ENCODE measurements around the gene SORCS2. TPM values are rescaled to one million over a fixed set of nuclear protein-coding genes. Genes with fewer than 3 reads are reported as not detected.

The SORCS2 gene
- total RNA-seq, 1 donor = 0.27 TPM

DNA sequence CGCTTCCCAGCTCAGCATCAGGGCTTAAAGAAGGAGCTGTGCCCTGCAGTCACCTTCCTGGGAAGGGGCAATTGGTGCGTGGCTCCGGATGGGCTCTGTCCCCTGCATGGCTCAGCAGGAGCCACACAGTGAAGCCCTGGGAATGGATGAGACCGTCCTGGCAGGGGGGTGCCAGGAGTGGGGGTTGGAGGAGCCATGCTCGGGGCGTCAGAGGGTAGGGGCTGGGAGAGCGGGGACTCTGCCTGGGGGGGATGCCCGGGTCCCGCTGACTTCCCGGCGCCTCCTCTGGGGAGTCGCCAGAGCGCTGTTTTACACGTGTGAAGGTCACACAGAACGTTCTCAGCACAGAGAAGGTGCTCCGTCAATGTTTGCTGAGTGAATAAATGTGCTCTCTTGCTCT is 563.2 kb downstream of the SORCS2 start:
- DNase-seq (ENCODE audit: low read depth) = no peak
- H3K4me3 ChIP-seq (ENCODE audit: low read depth, low read length) = no peak overlapping the region
- TF ChIP-seq, protein P1, sequence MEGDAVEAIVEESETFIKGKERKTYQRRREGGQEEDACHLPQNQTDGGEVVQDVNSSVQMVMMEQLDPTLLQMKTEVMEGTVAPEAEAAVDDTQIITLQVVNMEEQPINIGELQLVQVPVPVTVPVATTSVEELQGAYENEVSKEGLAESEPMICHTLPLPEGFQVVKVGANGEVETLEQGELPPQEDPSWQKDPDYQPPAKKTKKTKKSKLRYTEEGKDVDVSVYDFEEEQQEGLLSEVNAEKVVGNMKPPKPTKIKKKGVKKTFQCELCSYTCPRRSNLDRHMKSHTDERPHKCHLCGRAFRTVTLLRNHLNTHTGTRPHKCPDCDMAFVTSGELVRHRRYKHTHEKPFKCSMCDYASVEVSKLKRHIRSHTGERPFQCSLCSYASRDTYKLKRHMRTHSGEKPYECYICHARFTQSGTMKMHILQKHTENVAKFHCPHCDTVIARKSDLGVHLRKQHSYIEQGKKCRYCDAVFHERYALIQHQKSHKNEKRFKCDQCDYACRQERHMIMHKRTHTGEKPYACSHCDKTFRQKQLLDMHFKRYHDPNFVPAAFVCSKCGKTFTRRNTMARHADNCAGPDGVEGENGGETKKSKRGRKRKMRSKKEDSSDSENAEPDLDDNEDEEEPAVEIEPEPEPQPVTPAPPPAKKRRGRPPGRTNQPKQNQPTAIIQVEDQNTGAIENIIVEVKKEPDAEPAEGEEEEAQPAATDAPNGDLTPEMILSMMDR (IDR thresholded peaks at IDR 0.05; ENCODE audit: insufficient read depth, low read length) = no peak

DNA sequence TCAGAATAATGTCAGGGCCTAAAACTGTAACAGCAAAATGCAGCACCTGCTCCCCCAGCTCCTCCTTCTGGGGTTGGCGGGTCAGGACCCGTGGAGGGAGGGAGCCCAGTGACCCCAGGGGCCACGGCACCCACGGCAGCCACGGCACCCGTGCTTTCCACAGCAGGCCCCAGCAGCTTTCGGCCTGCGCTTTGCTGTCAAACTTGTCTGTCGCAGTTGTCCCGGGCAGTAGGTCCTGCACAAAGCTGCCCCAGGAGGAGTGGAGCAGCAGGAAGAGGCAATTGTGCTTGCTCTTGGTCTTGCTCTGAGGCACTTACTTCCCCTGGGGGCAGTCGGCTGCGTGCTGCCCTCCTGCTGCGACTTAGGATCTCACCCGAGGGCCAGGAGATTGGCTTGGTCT is 563.7 kb downstream of the SORCS2 start:
- no peak for DNase-seq (ENCODE audit: low read depth)
- H3K4me3 ChIP-seq (ENCODE audit: low read depth, low read length) = no peak overlapping the region
- TF ChIP-seq, protein P1 (IDR thresholded peaks at IDR 0.05; ENCODE audit: insufficient read depth, low read length) = no peak

DNA sequence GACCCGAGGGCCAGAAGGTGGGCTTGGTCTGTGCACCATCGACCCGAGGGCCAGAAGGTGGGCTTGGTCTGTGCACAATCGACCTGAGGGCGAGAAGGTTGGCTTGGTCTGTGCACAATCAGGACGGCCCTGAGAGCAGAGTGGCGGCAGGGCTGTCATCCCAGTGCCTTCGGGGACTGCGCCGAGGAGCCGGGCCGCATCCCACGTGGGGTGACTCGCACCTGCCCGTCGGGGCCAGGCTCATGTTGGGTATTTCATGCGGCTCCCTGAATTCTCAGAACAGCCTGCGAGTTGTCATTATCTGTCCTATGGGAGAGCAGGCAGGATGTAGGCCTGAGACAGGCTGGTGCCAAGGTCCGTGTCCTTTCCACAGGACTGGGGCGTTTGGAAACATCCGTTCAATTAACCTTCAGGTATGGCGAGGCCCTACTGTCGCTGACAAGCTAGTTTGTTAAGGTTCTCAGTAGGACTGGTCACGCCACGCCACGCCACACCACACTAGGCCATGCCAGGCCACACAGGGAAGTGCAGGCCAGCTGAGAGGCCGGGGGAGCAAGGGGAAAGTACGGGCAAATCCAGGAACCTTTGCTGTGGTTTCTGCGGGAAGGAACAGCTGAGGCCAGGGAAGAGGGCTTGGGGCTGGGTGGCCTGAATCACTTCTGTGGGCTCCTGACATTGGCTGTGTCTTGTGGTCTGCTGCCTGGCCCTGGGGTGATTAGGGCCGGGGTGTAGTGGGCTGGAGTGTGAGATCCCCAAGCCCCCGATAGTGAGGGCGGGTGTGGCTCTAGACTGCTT is 564.4 kb downstream of the SORCS2 start:
- no peak for DNase-seq (ENCODE audit: low read depth)
- TF ChIP-seq, protein P1 (IDR thresholded peaks at IDR 0.05; ENCODE audit: insufficient read depth, low read length) = no peak
- H3K4me3 ChIP-seq (ENCODE audit: low read depth, low read length) = no peak overlapping the region

DNA sequence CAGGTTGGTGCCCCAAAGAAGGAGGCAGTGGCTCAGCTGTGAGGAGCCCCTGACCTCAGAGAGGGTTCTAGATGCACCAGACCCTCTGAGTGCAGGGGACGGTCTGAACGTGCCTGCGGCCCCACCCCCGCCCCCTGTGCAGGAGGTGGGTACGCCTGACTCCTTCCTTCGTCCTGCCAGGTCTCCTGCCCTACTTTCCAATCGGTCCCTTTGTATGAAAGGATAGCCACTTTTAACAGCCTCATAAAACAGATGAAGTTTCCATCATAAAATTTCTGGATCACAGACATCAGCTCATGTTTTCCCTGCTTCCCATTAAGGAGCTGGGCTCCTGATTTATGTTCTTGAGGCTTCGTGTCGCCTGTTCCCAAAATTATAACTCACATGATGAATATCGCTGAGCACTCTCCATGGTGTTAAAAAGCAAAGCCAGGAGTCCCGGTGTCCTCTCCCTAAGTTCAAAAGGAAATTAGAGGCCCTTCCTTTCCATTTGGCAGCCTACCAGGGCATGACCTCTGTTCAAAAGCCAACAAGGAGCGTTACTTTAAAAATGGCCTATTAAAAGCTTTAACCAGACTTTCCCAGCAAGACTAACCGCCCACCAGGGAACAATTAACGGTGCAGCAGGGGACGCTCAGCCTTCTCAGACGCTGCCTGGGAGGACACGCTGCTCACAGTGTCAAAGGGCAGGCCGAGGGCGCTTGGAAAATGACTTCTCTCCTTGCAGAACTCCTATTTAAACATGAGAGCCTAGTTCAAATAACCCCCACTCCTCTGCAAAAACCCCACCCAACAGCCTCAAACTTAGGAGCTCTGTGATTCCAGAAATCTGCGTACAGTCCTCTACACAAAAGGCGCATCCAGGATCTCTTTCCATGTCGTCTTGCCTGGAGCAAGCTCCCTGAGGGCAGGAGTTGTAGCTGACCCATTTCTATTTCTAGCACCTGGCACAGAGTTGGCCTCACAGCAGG is 565.4 kb downstream of the SORCS2 start:
- no peak for DNase-seq (ENCODE audit: low read depth)

DNA sequence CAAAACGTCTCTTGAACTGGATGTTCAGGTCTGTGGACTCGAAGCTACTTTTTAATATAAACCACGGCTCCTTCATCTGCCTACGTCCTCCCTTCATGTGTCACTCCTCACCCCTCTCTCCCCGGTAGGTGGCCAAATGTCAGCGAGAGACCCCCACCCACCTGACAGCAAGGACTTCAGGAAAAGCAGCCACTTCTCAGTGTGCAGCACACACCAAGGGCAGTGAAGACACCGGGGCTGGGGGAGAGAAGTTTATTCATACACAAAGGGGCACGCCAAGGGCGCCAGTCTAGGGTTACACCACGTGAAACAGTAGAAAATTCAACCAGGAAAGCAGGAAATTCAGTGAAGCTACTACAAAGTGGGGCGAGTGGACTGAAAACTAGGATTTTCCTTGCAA is 566.1 kb downstream of the SORCS2 start:
- TF ChIP-seq, protein P1 (IDR thresholded peaks at IDR 0.05; ENCODE audit: insufficient read depth, low read length) = no peak
- no peak for DNase-seq (ENCODE audit: low read depth)
- no peak overlapping the region for H3K4me3 ChIP-seq (ENCODE audit: low read depth, low read length)

More for the DNA sequence above, 565.4 kb downstream of the SORCS2 start:
- no peak overlapping the region for H3K4me3 ChIP-seq (ENCODE audit: low read depth, low read length)
- TF ChIP-seq, protein P1 (IDR thresholded peaks at IDR 0.05; ENCODE audit: insufficient read depth, low read length) = no peak

DNA sequence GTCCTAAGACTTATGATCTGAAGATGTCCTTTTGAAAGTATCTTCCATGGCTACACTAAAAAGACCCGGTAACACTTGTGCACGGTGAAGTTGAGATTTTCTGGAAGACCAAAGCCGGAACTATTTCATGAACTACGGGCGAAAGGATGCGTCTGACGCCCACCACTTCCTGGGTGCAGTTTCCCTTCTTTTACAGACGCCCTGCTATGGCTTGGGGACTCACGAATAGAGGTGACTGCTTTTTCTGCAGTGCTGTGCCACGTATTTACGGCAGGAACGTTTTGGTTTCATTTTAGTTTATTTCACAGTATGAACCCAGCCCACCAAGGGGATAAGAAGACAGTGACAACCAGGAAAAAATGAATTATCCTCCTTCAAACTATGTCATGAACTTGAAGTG is 566.9 kb downstream of the SORCS2 start:
- DNase-seq (ENCODE audit: low read depth) = no peak
- H3K4me3 ChIP-seq (ENCODE audit: low read depth, low read length) = no peak overlapping the region
- TF ChIP-seq, protein P1 (IDR thresholded peaks at IDR 0.05; ENCODE audit: insufficient read depth, low read length) = no peak
